GM19468 (cell line): ENCODE results near the gene TEX52.

Experiments
- ATAC-seq: cut with Tn5 transposase; IDR thresholded peaks from one replicate; pipeline ENCODE4 v1.9.1; 2021; ENCODE audit warnings: mild to moderate bottlenecking, moderate library complexity, moderate number of reproducible peaks; ENCODE audit not compliant: unreplicated experiment; ENCODE audit errors: extremely low read depth

The TEX52 gene

DNA sequence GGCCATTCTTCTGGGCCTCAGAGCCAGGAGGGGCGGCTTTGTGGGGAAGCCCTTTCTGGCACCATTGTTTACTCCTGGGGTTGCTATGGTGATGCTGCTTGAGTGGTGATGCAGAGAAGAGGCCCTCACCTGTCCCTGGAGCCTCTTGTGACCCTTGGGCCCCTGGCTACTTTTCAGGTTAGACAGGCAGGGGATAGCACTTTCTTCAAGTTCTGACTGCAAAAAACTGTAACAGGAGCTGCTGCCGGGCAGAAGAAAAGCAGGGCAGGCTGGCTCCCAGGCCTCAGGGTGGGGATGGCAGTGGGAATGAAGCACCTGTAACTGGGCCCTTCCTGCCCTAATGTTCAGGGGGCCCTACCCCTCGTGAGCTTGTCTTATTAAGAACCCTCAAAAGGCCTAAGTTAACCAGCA, at the start of gene TEX52:
Gene TEX52, minus strand, starts transcription at position 19 of the 411 bp plus-strand sequence. Its CDS starts 13 bp downstream, at position 6.
- ATAC-seq = no peak

DNA sequence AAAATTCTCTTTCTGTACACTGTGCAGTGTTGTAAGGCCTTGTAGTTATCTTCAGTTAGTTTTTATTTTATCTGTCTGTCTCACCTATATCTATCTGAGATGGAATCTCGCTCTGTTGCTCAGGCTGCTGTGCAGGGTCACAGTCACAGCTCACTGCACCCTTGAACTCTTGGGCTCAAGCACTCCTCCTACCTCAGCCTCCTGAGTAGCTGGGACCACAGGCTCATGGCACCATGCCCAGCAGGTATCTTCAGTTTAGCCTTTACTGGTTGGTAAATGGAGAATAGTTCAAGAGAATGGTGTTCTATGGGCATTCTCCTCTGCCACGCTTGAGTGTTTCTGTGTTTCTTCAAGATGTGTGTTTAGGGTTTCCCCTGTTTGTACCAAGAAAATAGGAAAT, 47.4 kb upstream of the TEX52 start:
- no peak for ATAC-seq

DNA sequence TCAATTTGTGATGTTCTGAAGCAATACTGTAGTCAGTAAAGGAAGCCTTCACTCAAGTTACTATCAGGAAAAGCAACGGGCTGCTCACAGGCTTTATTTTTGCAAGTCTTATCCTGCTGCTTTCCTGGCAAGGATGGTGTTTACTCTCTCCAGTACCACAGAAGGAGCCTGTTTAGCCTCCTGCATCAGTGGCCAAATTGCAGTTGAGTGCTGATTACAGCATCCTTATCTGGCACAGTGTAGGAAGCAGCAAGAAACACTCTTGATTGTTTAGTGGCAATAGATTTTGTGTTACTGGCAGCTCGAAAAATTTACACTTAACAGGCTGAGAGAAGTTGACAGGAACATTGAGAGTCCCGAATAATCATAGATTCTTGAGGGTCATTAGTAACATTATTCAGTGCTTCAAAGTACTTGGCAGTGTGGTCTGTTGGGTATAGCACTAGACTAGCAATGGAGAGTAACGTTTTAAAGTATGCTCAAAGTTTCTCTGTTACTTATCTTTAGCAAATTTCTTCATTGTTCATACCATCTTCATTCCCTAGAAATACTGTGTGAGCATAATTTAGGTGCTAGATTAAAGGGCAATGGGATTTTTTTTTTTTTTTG, 45.5 kb upstream of the TEX52 start:
- no peak for ATAC-seq

DNA sequence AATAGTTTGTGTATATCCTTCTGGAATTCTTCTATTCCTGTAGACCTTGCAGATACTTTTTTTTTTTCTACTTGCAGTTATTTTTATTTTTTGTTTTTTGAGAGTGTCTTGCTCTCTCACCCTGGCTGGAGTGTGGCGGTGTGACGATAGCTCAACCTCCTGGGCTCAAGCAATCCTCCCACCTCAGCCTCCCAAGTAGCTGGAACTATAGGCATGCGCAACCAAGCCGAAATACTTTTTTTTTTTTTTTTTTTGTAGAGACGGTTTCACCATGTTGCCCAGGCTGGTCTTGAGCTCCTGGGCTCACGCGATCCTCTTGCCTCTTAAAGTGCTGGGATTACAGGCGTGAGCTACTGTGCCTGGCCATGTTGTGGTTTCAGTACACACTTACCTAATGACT, 43.8 kb upstream of the TEX52 start:
- no peak for ATAC-seq

DNA sequence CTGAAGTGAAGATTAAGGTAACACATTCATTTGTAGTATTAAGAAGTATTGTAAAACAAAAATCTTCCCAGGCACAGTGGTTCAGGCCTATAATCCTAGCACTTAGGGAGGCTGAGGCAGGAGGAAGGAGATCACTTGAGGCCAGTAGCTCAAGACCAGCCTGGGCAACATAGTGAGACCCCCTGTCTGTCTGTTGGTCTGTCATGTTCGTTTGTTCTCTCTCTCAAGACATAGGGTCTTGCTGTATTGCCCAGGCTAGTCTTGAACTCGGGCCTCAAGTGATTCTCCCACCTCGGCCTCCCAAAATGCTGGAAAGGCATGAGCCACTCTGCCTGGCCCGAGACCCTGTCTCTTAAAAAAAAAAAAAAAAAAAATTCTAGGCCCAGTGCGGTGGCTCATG, 40.6 kb upstream of the TEX52 start:
- no peak for ATAC-seq

DNA sequence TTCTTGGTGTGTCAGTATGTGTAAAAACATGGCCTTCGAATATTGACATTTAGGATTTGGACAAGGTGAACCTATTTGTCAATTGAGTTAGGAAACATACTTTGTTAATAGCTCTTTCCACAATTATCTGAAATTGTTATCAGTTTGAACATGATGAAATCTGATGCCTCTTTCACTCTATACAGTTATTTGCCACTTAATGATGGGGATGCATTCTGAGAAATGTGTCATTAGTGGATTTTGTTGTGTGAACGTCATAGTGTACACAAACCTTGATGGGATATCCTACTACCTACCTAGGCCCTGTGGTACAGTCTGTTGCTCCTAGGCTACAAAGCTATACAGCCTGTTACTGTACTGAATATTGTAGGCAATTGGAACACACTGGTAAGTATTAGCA, 38.7 kb upstream of the TEX52 start:
- ATAC-seq = no peak

DNA sequence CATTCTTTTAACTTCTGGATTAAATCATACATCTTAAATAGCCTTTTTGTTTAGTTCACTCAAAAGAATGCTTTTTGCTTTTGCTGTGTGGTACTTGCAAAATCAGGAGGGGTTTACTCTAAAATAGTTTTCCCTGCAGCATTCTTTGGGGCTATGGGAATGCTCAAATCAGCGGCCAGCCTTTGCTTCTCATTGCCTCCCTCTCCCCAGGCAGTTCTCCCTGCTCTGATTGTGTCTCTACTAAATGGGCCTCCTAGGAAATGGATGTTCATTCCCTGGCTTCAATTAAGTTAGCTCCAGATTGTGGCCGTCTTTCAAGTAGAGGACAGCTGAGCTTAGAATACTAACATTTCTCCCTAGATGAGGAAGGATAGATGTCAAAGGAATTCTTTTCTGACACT, 38.2 kb upstream of the TEX52 start:
- no peak for ATAC-seq

DNA sequence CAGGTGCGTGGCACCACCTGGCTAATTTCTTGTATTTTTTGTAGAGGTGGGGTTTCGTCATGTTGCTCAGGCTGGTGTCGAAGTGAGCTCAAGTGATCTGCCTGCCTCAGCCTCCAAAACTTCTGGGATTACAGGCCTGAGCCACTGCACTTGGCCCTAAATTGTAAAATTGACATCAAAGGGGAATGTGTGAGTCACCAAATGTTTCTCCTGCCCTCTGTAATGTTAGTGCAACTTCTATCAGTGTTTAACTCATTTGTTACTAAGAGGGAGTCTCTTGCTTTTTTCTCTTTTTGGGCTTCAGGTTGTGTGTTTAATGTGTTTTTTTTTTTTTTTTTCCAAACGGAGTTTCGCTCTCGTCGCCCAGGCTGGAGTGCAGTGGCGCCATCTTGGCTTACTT, 36.2 kb upstream of the TEX52 start:
- no peak for ATAC-seq

DNA sequence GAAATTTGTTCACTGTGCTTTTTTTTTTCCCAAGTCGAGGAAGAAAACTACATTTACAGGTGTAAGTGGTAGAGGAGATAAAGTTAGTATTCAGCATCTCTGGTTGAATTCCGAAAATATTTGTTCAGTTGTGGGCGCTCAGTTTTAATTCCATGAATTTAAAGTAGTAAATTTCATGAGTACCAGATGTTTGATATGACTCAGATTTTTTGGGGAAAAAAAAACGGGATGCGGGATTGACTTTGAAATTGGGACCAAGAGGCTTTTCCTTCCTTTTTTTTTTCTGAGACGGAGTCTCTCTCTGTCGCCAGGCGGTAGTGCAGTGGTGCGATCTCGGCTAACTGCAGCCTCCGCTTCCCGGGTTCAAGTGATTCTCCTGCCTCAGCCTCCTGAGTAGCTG, 35.4 kb upstream of the TEX52 start:
- ATAC-seq = no peak

DNA sequence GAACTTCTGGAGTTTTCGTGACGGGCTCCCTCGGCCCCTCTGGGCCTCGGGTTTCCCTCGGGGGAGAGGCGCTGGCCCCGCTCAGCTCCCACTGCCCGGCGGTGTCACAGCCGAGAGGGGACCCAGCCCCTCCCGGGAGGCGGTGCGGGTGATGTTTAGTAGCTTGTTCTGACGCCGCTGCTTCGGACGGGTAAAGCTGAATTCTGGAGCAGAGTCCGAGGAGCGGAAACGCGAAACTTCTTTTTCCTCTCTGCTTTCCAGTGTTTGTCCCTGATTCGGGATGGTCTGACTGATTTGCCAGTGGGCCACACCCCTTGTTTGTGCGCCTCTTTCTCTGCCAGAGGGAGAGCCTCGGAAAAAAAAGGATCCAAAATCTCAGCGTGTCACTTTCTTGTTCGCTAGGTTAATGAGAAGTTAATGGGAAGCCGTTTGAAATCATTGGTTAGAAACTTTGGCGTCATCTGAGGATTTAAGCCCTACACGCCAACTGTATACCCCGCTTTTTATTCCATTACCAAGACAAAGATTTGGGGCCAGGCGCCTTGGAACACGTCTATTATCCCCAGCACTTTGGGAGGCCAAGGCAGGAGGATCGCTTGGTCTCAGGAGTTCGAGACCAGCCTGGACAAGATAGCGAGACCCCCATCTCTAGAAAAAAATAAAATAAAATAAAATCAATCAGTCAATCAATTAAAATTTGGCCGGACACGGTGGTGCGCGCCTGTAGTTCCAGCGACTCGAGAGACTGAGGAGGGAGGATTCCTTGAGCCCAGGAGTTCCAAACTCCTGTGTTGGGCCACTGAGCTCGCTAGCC, 34.6 kb upstream of the TEX52 start:
- ATAC-seq = no peak

DNA sequence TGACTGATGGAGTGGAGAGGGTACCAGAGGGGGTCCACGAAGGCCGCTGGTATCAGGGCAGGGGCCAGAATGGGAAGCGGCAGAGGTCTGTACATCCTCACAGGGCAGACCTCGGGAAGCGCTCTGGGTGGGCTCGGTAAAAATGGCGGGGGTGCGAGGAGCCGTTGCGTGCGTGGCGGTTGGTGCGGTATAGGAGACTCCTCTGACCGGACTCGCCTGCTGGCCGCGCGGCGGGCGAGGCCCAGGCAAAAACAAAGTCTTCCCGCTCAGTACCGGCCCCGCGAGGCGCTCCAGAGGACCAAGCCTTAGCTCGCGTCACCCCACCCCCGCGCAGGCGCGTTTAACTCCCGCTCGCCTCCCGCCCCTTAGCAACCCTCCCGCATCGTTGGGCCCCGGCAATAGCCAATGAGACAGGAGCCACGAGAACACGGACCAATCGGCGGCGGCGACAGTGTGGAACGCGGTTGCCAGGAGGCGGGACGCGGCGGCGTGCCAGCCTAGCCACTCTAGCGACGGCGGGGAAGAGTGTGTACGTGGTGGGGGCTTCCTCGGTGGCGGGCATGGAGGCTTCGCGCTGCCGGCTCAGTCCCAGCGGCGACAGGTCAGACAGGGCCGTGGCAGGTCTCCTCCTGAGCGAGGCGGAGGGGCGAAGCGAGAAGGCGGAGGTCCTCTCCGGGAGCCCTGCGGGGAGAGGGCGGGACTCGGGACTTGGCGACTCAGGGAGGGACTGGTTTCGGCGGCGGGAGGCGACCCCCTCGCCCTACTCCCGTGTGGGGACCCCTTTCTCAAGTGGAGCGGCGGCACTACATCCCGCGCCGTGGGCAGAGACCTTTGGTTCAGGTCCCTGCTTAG, 33.8 kb upstream of the TEX52 start, which contains the start of gene TULP3:
Gene TULP3, plus strand, starts transcription at position 504 of the 852 bp plus-strand sequence. Its CDS starts 57 bp downstream, at position 561.
- ATAC-seq = peak; percentile 71

DNA sequence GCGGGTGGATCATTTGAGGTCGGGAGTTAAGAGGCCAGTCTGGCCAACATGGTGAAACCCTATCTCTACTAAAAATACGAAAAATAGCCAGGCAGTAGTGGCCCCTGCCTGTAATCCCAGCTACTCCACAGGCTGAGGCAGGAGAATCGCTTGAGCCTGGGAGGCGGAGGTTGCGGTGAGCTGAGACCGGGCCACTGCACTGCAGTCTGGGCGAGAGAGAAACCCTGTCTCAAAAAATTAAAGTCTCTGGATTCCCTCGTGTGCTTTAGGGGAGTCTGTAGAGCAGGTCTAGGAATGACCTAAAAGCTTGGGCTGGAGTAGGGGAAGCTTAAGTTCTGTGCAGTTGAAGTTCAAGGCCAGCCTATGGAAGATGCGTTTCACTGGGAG, 33.2 kb upstream of the TEX52 start:
- ATAC-seq = no peak

DNA sequence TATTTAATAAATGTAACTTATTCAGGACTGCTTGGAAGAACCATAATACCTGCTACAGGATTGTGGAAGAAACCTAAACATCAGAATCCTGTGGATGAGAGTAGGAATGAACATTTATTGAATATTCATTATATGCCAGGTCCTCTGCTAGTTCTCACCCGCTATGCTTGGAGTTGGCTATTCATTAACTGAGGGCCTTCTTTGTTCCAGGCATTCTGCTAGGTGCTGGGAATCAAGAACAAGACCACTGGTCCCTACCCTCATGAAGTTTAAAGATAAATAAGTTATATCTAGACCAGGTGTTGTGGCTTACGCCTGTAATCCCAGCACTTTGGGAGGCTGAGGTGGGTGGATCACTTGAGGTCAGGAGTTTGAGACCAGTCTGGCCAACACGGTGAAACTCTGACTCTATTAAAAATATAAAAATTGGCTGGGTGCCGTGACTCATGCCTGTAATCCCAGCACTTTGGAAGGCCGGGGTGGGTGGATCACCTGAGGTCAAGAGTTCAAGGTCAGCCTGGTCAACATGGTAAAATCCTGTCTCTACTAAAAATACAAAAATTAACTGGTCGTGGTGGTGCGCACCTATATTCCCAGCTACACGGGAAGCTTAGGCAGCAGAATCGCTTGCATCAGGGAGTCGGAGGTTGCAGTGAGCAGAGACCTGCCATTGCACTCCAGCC, 30.1 kb upstream of the TEX52 start:
- ATAC-seq = no peak

DNA sequence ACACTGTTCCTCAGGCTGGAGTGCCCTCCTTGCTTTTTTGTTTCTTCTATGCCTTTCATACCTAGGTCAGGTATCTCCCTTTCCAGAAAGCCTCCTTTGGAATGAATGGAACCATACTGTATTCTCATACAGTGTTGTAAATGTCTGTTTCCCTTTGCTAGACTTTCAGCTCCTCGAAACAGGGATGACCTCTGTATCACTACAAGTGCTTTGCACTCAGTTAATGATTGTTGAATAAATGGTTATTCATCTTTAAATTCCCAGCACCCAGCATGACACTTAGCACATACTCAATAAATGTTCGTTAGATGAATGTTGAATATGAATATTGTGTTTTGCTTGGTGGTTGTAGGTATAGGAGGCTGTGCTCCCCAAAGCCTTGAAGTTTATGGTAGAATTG, 28.0 kb upstream of the TEX52 start:
- no peak for ATAC-seq

DNA sequence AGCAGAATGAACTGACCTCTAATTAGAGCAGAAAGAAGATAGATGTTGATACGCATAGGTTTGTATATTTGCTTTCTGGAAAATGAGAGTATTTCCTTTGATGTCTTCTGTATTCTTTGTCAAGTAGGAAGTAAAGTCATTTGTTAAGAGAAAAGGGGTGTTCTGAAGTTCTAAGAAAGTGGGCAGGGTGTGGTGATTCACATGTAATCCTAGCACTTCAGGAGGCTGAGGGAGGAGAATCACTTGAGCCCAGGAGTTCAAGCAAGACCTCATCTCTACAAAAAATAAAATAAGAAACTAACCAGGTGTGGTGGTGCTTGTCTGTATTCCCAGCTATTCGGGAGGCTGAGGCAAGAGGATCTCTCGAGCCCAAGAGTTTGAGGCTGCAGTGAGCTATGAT, 23.0 kb upstream of the TEX52 start:
- no peak for ATAC-seq

DNA sequence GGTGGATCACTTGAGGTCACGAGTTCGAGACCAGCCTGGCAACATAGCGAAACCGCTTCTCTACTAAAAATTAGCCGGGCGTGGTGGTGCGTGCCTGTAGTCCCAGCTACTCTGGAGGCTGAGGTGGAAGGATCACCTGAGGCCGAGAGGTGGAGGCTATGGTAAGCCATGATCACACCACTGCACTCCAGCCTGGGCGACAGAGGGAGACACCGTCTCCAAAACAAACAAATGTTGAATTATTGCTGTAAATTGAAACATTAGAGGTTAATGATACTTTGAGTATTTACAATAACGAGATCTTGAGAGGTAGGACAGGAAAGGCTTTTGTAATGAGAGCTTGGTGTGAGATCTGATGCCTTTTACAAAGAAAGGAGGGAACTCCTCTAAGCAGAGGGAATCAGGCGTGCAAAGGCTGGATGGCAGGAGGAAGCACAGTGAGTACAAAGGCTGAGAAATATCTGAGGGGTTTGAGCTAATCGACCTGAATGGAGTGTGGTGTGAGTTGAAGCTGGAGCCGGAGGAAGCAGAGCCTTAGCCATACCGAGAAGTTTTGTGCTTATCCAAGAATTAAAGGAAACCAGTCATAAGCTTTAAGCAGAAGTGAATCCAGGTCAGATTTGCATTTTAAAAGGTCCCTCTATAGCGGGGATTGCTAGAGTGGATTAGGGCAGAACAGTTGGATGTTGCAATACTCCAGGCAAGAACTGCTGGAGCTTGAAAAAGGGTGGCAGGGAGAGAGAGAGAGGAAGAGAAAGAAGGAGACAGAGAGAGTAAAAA, 21.3 kb upstream of the TEX52 start:
- ATAC-seq = no peak

DNA sequence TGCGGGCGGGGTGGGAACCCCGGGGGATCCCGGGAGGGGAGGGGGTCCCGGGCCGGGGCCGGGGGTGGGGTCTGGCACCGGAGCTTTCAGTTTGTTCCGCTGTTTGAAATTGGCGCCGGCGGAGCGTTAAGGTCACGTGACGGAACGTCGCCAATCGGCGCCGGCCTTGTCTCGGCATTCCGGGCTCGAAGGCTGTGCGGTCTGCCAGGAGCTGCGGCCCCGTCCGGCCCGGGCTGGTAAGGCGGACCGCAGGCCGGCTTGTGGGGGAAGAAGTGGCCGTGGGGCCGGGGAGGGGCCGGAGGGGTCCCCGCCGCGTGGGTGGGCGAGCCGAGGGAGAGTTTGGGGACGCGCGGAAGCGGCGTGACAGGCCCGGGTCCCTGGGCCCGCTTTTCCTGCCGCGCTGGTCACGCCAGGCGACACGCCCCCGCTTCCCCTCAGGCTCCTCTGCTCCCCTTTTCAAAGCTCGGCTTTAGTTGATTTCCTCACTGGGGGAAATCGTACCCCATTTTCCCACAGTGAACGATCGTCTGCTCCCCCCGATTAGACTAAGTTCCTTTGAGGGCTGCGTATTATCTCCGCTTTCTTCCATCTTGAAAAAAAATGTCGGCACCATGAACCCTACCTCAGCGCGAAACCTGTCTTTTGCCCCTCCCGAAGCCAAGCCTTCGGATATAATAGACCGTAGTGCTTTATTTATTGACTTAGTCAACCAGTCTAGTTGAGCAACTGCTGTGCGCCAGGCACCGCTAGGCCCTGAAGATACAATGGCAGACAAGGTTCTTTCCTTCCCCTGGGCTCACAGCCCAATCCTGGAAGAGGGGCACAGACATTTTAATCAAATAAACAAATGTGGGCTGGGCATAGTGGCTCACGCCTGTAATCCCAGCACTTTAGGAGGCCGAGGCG, 20.5 kb upstream of the TEX52 start, which contains the start of the genes FOXM1 and RHNO1:
Gene FOXM1, minus strand, starts transcription at position 128 of the 906 bp plus-strand sequence. CDS start 2,696 bp downstream, outside the sequence.
Gene RHNO1, plus strand, starts transcription at position 177 of the 906 bp plus-strand sequence. CDS start 8,144 bp downstream, outside the sequence.
- ATAC-seq = peak; percentile 68

DNA sequence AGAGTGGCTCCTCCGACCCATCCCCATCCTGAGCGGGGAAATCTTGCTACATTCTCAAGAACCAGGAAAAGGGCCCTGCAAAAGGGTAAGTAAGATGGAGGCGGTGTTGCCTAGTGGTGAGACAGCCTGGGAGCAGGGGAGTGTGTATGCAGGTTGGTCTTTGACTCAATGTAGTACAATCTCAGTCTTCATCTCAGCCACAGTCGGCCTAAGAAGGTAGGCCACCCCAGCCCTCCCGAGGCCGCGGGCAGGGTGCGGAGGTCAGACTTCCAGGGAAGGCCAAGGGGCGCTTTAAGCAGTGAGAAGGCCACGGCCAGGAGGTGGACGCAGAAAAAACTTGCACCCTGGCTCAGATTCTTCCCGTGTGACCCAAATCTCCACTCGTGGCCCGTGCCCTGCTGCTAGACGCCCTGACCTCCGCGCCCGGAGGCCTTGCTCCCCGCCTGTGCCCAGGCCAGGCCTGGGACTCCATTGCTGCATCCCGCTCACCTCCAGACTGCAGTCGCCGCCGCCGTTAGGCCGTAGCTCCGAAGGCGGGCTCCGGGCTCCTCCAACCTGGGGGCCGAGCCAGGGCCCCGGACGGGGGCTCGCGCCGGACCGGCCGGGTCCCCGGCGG, 19.7 kb upstream of the TEX52 start:
- no peak for ATAC-seq
